Stimulated activated naive B cell treated with anti-CD40 and anti-IgM and Interleukin-4, amounts not matched to agents 10 μg/mL and 1 μg/mL and 100 μg/mL, for 72 hours (primary cell): Measurements from ENCODE around the gene MAN1C1.

Source experiments
- ATAC-seq, 2 donors: fragments of 150-1000 bp; cut with Tn5 transposase; replicated peaks; 2 replicates each; pipeline ENCODE4 v1.10.0; 2021; ENCODE audit warnings: moderate library complexity in 1 of 2
- DNase-seq: peaks from one replicate; pipeline ENCODE4 v3.0.0; 2021
- H3K27ac Mint-ChIP-seq: one replicate; pipeline ENCODE4 v1.8.0; 2022; ENCODE audit warnings: mild to moderate bottlenecking, mixed read lengths
- H3K27me3 Mint-ChIP-seq, 2 donors: one replicate each; pipeline ENCODE4 v1.8.0; 2022; ENCODE audit warnings: mixed read lengths in 2 of 2
- H3K36me3 Mint-ChIP-seq, 2 donors: one replicate each; pipeline ENCODE4 v1.8.0; 2022; ENCODE audit warnings: mixed read lengths in 2 of 2, mild to moderate bottlenecking in 1 of 2
- H3K4me1 Mint-ChIP-seq, 2 donors: one replicate each; pipeline ENCODE4 v1.8.0; 2022; ENCODE audit warnings: mixed read lengths in 2 of 2, mild to moderate bottlenecking in 1 of 2
- H3K4me3 Mint-ChIP-seq, 2 donors: one replicate each; pipeline ENCODE4 v1.8.0; 2022; ENCODE audit warnings: mild to moderate bottlenecking in 2 of 2, mixed read lengths in 2 of 2, moderate library complexity in 1 of 2
- H3K9me3 Mint-ChIP-seq, 2 donors: one replicate each; pipeline ENCODE4 v1.8.0; 2022; ENCODE audit warnings: mixed read lengths in 2 of 2, mild to moderate bottlenecking in 1 of 2

MAN1C1 gene

DNA sequence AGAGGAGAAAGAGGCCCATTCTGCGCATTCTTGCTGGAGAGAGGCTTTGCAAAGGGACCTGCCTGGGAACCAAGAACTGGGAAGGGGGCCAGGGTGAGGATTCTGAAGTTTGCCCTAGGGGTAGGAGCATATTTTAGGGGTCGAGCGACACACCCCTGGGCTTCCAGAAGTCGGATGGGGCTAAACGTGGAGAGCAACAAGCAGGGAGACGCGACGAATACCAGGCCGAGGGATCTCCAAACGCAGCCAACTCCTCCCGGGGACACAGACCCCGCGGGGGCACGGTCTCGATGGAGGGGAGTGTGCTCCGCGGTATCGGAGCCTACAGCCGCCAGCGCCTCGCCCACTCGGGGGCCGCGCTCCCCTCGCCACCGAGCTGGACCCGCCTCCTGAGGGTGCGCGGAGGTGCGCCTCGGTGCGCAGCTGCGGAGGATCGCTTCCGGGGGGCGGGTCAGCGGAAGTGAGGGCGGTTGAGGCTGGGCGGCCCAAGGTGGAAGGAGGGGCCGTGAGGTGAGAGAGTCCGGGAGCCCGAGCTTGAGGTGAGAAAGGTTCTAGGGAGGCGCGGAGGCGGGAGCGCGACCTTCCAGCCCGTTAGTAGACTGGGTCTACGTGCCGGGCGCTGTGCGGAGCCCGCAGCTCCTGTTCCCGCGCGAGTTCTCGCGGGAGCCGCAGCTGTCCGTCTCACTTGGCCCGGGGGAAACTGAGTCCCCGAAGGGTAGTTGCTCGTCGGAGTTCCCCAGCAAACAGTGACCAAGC is 203.1 kb downstream of the MAN1C1 start, which contains the start of gene MTFR1L:
TSS of gene MTFR1L (plus strand) at position 464 of the 756 bp plus-strand sequence. CDS start 3,151 bp downstream, outside the sequence.
- Mint-ChIP-seq H3K27ac (peak within 1 kb of the TSS; percentile 97), H3K9me3 (no peaks in the 10 kb centered on the region), H3K4me3 (peak within 1 kb of the TSS; percentile 90 to 97), H3K4me1 (peaks cover 23 to 31% of the 10 kb centered on the region in 2 donors), H3K27me3 (no peaks in the 10 kb centered on the region), H3K36me3 (peaks cover 11 to 16% of the 10 kb centered on the region in 2 donors)
- peak; percentile 86 to 89 for ATAC-seq
- DNase-seq, result peak; percentile 90

DNA sequence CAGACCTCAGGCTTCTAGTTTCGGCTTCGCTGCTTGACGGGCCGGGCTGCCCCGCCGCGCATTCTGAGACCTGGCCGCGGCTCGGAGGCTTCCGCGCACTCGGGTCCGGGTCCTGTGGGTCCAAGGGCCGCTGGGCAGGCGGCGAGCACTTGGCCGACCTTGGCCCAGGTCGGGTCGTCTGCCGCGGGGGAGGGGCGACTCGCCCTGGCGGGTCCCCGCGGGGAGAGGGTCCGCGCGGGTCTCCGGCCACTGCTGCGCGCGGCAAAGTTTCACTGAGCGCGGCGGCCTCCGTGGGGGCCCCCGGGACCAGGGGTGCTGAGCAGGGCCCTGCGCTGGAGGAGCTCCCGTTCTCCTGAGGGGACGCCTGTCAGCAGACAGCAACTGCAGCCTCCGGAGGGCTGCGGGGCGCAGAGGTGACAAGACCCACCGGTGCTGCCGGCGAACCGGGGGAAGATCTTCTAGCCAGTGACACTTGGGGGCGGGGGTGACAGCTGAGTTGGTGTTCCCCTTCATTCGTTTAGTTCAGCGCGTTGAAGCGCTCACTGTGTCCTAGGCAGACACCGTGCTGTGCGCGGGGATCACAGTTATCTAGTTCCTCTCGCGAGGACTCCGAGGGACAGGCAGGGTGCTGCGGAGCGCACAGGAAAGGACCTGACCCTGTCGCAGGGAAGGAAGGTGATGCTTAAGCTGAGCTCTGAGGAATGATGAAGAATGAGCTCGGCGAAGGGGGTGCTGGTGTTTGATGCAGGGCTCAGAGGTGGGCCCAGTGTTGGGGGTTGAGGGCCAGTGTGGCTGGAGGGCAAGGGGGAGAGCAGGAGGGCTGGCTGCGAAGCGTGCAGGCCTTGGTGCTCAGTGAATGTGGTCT is 203.9 kb downstream of the MAN1C1 start:
- Mint-ChIP-seq H3K9me3 (no peaks in the 10 kb centered on the region), H3K27me3 (no peaks in the 10 kb centered on the region), H3K4me3 (peak overlapping the region; percentile 90 to 97), H3K36me3 (peaks cover 7 to 10% of the 10 kb centered on the region in 2 donors), H3K4me1 (peaks cover 23 to 31% of the 10 kb centered on the region in 2 donors), H3K27ac (peak overlapping the region; percentile 97)
- ATAC-seq, result peak; percentile 82 to 84
- peak; percentile 76 for DNase-seq

GRCh38 chr1:25821112-25821476 is 204.5 kb downstream of the MAN1C1 start:
- ATAC-seq, result no peak
- H3K9me3 Mint-ChIP-seq, result no peaks in the 10 kb centered on the region
- H3K36me3 Mint-ChIP-seq, result peaks cover 9 to 14% of the 10 kb centered on the region in 2 donors
- no peak for DNase-seq
- peak overlapping the region; percentile 97 for H3K27ac Mint-ChIP-seq
- H3K4me1 Mint-ChIP-seq, result peaks cover 23 to 31% of the 10 kb centered on the region in 2 donors
- H3K27me3 Mint-ChIP-seq, result no peaks in the 10 kb centered on the region
- peak overlapping the region; percentile 90 to 97 for H3K4me3 Mint-ChIP-seq

DNA sequence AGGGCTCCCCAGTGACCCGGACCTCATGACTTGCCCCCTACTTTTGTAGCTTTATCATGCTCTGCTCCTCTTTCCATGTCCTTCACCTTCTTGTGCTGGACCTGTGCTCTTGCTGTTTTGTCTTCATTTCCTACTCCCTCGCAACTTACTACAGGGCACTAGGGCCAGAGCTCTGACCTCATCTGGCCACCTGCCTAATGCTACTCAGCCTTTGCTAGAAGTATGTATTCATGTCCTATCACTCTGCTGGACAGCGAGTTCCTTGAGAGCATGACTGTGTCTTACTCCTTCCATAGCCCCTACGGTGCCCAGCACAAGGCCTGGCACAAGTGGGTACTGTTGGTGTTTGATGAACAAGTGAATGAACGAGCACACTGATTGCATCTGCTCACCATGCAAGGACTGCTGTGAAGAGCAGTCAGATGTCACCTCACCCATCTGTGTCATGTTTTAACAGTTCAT is 205.1 kb downstream of the MAN1C1 start:
- Mint-ChIP-seq H3K27ac (peak overlapping the region; percentile 44), H3K27me3 (no peaks in the 10 kb centered on the region), H3K4me1 (peaks cover 23 to 31% of the 10 kb centered on the region in 2 donors), H3K4me3 (peak overlapping the region; percentile 90 to 97), H3K9me3 (no peaks in the 10 kb centered on the region), H3K36me3 (peaks cover 14 to 18% of the 10 kb centered on the region in 2 donors)
- no peak for DNase-seq
- ATAC-seq, result no peak

DNA sequence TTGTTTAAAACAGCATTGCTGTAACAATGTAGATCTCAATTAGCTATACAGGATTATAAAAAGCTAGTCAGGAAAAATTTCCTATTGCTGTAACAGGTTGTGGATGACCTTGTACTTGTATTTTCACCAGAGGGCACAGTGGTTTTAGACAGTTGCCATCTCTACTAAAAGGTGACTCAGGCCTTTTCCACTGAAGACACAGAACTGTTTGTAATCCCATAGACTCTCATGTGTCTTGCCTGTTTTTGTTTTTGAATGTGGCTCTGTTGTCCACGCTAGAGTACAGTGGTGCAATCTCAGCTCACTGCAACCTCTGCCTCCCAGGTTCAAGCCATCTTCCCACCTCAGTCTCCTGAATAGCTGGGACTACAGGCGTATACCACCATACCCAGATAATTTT is 209.0 kb downstream of the MAN1C1 start:
- Mint-ChIP-seq H3K36me3 (peaks cover 28 to 40% of the 10 kb centered on the region in 2 donors), H3K9me3 (no peaks in the 10 kb centered on the region), H3K4me1 (peaks cover 15 to 16% of the 10 kb centered on the region in 2 donors), H3K4me3 (no peak overlapping the region), H3K27me3 (no peaks in the 10 kb centered on the region), H3K27ac (no peak overlapping the region)
- ATAC-seq (no peak), DNase-seq (no peak)

- ATAC-seq, result no peak
- Mint-ChIP-seq H3K9me3 (no peaks in the 10 kb centered on the region), H3K4me3 (no peak overlapping the region)
Observed at GRCh38 chr1:25826571-25826970, 210.0 kb downstream of the MAN1C1 start.

DNA sequence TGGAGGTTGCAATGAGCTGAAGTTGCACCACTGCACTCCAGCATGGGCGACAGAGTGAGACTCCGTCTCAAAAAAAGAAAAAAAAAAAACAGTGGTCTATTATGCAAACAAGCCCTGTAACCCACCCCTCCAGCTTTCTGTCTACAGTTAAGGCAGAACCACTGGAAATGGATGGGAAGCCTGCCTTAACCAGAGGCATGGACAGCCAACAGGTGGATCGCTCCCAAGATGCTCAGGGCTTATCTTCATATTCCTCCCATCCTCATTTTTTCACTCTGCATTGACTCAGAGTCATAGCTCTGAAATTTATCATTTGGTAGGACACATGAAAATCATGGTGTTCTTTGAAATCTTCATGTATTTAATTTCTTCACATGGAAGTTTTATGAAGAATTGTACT is 211.9 kb downstream of the MAN1C1 start:
- no peak for DNase-seq
- ATAC-seq, result no peak
- Mint-ChIP-seq H3K27ac (no peak overlapping the region), H3K4me3 (no peak overlapping the region), H3K4me1 (peaks cover 5 to 11% of the 10 kb centered on the region in 2 donors), H3K36me3 (peaks cover 28 to 57% of the 10 kb centered on the region in 2 donors), H3K27me3 (no peaks in the 10 kb centered on the region), H3K9me3 (no peaks in the 10 kb centered on the region)

More at GRCh38 chr1:25826571-25826970, 210.0 kb downstream of the MAN1C1 start:
- H3K27me3 Mint-ChIP-seq, result no peaks in the 10 kb centered on the region
- peaks cover 13 to 15% of the 10 kb centered on the region in 2 donors for H3K4me1 Mint-ChIP-seq
- H3K36me3 Mint-ChIP-seq, result peaks cover 30 to 47% of the 10 kb centered on the region in 2 donors
- DNase-seq, result no peak
- no peak overlapping the region for H3K27ac Mint-ChIP-seq

- Mint-ChIP-seq H3K9me3 (no peaks in the 10 kb centered on the region), H3K4me3 (no peak overlapping the region), H3K36me3 (peaks cover 28 to 53% of the 10 kb centered on the region in 2 donors), H3K27ac (no peak overlapping the region), H3K27me3 (no peaks in the 10 kb centered on the region), H3K4me1 (peaks cover 5 to 11% of the 10 kb centered on the region in 2 donors)
- DNase-seq, result no peak
- no peak for ATAC-seq
Observed at GRCh38 chr1:25829046-25829445, 212.5 kb downstream of the MAN1C1 start.

DNA sequence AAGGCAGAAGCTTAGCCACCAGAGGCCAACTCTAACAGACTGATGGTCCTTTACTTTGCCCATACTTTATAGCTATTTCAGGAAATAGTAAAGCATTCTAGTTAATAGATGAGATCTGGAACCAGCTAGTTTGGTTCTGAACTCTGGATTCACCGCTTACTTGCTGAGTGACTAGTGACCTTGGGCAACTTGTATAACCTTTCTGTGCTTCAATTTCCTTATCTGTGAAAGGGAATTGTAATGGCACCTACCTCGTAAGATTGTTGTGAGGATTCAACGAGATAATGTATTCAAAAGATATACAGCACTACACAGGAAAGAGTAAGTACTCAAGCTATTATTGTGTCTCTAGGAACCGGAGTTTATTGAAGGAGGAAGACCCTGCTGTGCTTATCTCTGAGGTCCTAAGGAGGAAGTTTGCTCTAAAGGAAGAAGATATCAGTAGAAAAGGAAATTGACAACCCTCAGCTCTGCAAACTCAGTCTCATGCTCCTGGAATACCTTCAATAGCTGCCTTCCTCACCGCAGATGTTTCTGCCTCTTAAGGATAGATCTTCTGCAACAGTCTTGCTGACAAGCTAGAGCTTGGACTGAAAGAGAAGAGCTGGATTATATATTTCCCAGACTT is 215.1 kb downstream of the MAN1C1 start:
- peaks cover 24 to 54% of the 10 kb centered on the region in 2 donors for H3K36me3 Mint-ChIP-seq
- H3K27ac Mint-ChIP-seq, result no peak overlapping the region
- H3K4me3 Mint-ChIP-seq, result no peak overlapping the region
- H3K9me3 Mint-ChIP-seq, result no peaks in the 10 kb centered on the region
- H3K4me1 Mint-ChIP-seq, result peaks cover 5 to 11% of the 10 kb centered on the region in 2 donors
- ATAC-seq, result no peak
- no peak for DNase-seq
- no peaks in the 10 kb centered on the region for H3K27me3 Mint-ChIP-seq

DNA sequence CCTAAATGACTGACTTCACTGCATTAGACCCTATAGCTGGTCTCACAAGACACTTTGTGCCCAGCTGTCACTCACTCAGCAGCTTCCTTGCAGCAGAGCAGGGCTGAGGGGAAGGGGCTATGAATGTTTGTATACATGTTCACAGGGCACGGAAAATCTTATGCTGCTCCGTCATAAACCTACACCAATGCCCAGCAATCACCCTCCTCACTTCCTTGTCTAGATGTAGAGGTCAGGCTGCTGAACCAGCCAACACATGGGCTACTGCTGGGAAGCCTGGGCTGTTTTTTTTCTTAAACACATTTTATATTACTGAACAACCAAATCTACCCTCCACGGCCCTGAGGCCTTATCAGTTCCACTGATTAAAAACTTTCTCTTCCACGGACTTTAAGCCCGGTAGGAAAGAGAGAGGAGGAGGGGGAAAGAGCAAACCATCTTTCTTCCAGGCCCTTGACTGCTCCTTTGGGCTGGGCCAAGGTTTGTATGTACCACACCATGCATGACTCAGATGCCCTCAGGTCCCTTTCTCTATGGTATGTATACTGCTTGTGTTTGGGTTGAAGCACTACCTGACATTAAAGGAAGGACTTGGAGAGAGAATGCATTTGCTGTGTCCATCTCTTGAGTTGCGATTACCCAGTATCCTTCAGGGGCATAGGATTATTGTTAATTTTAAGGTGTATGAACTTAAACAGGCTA is 215.9 kb downstream of the MAN1C1 start:
- ATAC-seq (no peak), DNase-seq (no peak)
- H3K4me1 Mint-ChIP-seq, result peaks cover 5 to 11% of the 10 kb centered on the region in 2 donors
- H3K36me3 Mint-ChIP-seq, result peaks cover 22 to 50% of the 10 kb centered on the region in 2 donors
- no peaks in the 10 kb centered on the region for H3K9me3 Mint-ChIP-seq
- H3K27me3 Mint-ChIP-seq, result no peaks in the 10 kb centered on the region
- no peak overlapping the region for H3K4me3 Mint-ChIP-seq
- no peak overlapping the region for H3K27ac Mint-ChIP-seq

GRCh38 chr1:25833158-25833557 is 216.6 kb downstream of the MAN1C1 start:
- no peaks in the 10 kb centered on the region for H3K9me3 Mint-ChIP-seq
- H3K27ac Mint-ChIP-seq, result no peak overlapping the region
- peaks cover 5 to 11% of the 10 kb centered on the region in 2 donors for H3K4me1 Mint-ChIP-seq
- ATAC-seq (no peak), DNase-seq (no peak)
- H3K4me3 Mint-ChIP-seq, result no peak overlapping the region
- H3K36me3 Mint-ChIP-seq, result peaks cover 18 to 45% of the 10 kb centered on the region in 2 donors
- no peaks in the 10 kb centered on the region for H3K27me3 Mint-ChIP-seq
